ENCODE measurements around the gene UCN3.
A peak's percentile ranks its signal among the peaks of the same experiment; 100 is the strongest.
"Not testable (repeated sequence)": the region's sequence is repeated elsewhere in the genome, so short reads cannot be mapped to it uniquely, and the experiment has no call there.

UCN3 gene

DNA sequence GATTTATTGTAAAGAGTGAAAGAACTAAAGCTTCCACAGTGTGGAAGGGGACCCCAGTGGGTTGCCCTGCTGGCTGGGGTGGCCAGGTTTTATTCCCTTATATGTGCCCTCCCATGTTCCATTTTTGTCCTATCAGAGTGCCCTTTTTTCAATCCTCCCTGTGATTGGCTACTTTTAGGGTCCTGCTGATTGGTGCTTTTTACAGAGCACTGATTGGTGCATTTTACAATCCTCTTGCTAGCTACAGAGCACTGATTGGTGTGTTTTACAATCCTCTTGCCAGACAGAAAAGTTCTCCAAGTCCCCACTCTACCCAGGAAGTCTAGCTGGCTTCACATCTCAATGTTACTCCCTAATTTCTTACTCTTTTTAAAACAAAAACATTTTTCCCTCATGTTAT is 46.0 kb downstream of the UCN3 start:
- not testable (repeated sequence) for DNase-seq (ENCODE audit: low spot score)

DNA sequence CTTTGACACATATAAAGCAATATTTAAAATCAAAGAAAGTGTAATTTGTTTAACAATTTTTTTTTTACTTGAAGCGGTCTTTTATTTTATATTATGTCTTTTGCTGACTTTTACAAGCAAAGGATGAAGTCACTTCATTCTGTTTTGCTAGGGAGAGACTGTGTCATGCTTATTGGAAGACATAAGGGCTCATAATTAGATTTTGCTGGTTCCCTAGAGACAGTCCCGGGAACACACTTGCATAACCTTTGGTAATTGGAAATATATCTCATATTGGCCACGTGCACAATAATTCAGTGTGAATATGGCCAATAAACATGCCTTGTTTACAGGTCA is 47.1 kb downstream of the UCN3 start:
- no peak for DNase-seq (ENCODE audit: low spot score)

DNA sequence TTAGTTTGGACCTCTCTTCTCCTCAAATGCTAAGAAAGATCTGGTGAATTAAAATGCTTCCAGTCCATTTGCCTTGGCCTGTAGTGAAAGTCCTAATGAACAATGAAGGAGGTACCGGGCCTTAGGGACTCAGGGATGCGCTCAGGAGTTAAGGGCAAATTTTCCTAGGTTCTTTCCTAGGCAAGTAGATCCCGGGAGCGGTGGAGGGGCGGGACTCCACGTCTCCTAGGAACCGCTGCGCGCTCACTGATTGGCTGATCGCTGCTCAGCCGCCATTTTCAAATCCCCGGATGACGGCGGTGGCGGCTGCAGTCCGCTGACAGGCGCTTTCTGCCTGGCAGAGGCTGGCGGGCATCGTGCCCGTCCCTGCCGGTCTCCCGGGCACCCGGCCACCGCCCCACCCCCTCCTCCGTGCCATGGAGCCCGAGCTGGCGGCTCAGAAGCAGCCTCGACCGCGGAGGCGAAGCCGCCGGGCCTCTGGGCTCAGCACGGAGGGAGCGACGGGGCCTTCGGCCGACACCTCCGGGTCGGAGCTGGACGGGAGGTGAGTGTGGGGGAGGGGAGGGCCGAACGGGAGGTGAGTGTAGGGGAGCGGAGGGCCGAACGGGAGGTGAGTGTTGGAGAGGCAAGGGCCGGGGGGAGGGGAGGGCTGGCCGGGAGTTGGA is 47.6 kb downstream of the UCN3 start, which contains the start of gene NET1:
Gene NET1 (plus strand): TSS at position 281 of the 665 bp plus-strand sequence. CDS start 136 bp downstream, at position 417.
- peak; percentile 91 for DNase-seq (ENCODE audit: low spot score)

DNA sequence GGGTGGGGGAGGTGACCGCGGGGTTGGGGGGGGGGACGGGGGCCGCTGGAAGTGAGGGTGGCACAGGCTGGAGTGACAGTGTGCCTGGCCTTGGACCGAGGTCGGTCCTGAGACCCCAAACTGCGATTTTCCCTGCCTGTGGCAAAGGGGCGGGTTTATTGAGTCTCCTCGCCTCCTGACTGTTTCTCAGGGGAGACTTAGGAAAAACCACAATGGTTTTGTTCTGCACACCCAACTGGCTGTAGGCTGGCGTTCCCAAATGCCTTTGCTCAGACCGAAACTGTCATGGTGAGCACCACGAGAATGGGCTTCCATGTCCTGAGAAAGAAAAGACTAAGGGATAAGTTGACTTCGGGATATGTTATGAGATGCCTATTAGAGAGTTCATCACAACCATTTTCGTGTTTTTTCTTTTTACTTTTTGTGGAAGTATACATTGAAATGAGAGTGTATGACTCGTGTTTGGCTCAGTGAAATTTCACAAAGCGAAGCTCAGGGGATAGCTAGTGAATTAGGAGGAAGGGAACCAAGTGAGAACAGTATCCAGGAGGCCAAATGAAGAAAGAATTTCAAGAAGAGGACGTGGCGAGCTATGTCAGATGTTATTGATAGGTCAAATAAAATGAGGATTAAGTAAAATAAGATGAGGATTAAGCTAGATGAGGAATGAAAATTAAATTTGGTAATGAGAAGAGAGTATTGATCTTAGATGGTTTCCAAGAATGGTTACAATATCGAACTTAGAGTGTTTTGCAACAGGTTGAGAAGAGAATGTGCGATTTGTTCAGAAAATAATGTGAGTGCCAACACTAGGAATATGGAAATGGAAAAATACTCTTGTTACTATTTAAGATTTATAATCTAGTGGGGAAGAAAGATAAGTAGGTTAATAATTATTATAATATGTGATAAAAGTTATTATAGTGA is 48.5 kb downstream of the UCN3 start:
- DNase-seq (ENCODE audit: low spot score) = peak; percentile 21

DNA sequence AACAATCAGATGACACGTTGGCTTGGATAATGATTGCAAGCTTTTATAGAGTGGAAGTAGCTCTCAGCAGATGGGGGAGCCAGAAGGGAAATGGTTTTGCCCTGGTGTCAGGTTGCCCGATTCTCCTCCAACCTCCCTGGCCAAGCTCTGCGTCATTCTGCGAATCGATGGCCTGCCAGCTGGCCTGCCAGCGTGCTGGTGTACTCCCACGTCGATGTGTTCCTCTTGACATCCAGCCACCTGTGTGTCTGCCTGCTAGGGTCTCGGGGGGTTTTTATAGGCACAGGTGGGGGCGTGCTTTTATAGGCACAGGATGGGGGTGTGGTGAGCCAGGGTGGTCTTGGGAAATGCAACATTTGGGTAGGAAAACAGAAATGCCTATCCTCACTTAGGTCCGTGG is 52.2 kb downstream of the UCN3 start:
- DNase-seq (ENCODE audit: low spot score) = no peak

DNA sequence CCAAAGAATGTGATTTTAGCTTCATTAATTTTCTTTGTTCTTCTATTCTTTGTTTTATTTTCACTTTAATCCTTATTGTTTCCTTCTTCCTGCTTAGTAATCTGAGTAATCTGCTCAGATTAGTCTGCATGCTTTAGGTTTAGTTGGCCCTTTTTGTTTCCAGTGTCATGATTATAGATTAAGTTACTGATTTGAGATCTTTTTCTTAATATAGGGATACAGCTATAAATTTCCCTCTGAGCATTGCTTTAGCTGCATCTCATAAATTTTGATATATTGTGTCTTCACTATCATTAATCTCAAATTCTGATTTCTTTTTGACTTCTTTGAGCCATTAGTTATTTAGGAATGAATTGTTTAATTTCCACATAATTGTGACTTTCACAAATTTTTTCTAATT is 53.8 kb downstream of the UCN3 start:
- DNase-seq (ENCODE audit: low spot score) = no peak

DNA sequence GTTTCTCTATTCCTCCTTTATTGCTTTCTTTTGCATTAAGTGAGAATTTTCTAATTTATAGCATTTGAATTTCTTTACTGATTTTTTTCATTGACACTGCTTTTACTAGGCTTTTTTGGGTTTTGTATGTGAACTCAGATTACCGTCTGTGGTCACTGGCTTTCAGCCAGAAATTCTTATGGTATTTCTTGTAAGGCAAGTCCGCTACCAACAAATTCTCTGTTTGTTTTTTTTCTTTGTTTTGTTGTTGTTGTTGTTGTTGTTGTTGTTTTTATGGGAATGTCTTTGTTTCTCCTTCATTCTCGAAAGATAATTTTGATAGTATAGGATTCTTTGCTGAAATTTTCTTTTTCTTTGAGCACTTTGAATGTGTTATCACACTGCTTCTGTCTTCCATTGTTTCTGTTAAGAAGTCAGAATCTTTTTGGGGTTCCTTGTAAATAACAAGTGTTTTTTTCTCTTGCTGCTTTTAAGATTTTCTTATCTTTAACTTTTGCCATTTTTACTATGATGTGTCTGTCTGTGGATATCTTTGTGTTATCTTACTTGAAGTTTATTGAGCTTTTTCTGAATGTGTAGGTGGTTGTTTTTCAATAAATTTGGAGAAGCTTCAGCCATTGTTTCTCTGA is 54.8 kb downstream of the UCN3 start:
- no peak for DNase-seq (ENCODE audit: low spot score)

DNA sequence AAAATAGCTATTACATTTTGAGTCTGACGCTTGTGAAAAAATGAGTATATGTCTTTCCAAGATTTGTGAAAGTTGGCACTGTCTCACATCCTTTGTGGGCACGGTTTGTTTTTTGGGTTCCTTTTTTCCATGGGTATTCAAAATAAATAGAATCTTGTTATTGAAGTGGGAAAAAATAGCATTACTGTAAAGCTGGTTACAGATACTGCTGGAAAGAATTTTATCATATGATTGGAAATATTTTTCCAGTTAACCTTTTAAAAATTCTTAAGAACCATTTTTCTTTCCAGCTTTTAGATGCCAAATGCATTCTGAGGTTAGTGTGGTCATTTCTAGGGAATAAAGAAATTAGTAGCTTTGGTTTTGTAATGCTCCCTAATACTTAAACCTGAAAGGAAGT is 59.0 kb downstream of the UCN3 start:
- DNase-seq (ENCODE audit: low spot score) = no peak
